ENCODE measurements around the gene FAM89A. TPM values are rescaled to one million over a fixed set of nuclear protein-coding genes. Genes with fewer than 3 reads are reported as not detected.
"Not testable (repeated sequence)": the region's sequence is repeated elsewhere in the genome, so short reads cannot be mapped to it uniquely, and the experiment has no call there.

FAM89A gene
- total and polyA plus RNA-seq, 3 donors from 2014 or later = 5.6 to 11.3 (median 8.4) TPM

DNA sequence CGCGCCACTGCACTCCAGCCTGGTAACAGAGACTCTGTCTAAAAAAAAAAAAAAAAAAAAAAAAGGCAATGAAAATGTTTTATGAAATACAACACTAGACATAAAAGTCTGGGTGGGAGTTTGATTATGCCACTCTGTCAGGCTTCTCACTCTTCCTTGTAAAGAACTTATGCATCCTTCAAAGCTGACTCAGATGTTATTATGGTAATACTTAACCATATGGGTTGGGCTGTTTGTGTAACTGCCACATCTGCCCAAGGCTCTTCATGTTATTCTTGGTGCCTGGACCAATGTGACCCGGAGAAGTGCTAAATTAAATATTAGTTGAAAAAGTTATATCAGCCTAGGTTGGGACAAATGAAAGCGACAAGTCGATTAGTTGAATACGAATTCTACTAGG, 23.8 kb downstream of the FAM89A start:
- H3K27me3 ChIP-seq = no peaks in the 10 kb centered on the region
- DNase-seq = no peak
- H3K4me1 ChIP-seq = no peaks in the 10 kb centered on the region
- WGBS, 2 donors = 88 to 93% methylated on average over 6 of the region's 6 CpGs
- H3K27ac ChIP-seq = no peak overlapping the region
- no peaks in the 10 kb centered on the region for H3K36me3 ChIP-seq (ENCODE audit: low read depth, missing control alignments)
- H3K9me3 ChIP-seq = no peaks in the 10 kb centered on the region
- no peak overlapping the region for H3K4me3 ChIP-seq
- intact Hi-C loops (cut with DNase I; ENCODE audit: low total_unique reads) = no loop called here
- TF ChIP-seq CTCF (IDR thresholded peaks at IDR 0.05) (no peak), POLR2A (IDR thresholded peaks at IDR 0.05) (no peak)

GRCh38 chr1:231013391-231014015, 26.6 kb downstream of the FAM89A start:
- no peak overlapping the region for H3K4me3 ChIP-seq

DNA sequence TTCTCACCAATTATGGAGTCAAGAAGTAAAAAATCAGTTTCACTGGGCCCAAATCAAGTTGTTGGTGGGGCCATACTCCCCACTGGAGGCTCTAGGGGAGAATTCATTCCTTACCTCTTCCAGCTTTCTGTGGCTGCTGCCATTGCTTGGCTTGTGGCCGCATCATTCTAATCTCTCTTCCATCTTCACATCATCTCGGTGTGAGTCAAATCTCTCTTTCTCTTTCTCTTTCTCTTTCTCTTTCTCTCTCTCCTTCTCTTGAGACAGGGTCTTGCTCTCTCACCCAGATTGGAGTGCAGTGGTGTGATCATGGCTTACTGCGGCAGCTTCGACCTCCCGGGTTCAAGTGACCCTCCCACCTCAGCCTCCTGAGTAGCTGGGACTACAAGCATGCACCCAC, 28.1 kb downstream of the FAM89A start:
- intact Hi-C loops (cut with DNase I; ENCODE audit: low total_unique reads) = no loop called here
- H3K4me3 ChIP-seq = no peak overlapping the region
- no peaks in the 10 kb centered on the region for H3K9me3 ChIP-seq
- no peaks in the 10 kb centered on the region for H3K4me1 ChIP-seq
- no peak for TF ChIP-seq POLR2A (IDR thresholded peaks at IDR 0.05)
- no peak for TF ChIP-seq CTCF (IDR thresholded peaks at IDR 0.05)
- no peak overlapping the region for H3K27ac ChIP-seq
- 88 to 92% methylated on average over 5 of the region's 5 CpGs for WGBS, 2 donors
- no peaks in the 10 kb centered on the region for H3K27me3 ChIP-seq
- no peaks in the 10 kb centered on the region for H3K36me3 ChIP-seq (ENCODE audit: low read depth, missing control alignments)
- DNase-seq = no peak

More at GRCh38 chr1:231013391-231014015, 26.6 kb downstream of the FAM89A start:
- H3K4me1 ChIP-seq = no peaks in the 10 kb centered on the region
- no peaks in the 10 kb centered on the region for H3K36me3 ChIP-seq (ENCODE audit: low read depth, missing control alignments)
- H3K9me3 ChIP-seq = no peaks in the 10 kb centered on the region
- DNase-seq = no peak
- no peak overlapping the region for H3K27ac ChIP-seq
- TF ChIP-seq POLR2A (IDR thresholded peaks at IDR 0.05) (no peak), CTCF (IDR thresholded peaks at IDR 0.05) (no peak)
- intact Hi-C loops (cut with DNase I; ENCODE audit: low total_unique reads) = no loop called here
- no peaks in the 10 kb centered on the region for H3K27me3 ChIP-seq
- WGBS, 2 donors = 80 to 82% methylated on average over 3 of the region's 3 CpGs

- Histone ChIP-seq H3K9me3 (no peaks in the 10 kb centered on the region), H3K27ac (no peak overlapping the region), H3K4me1 (no peaks in the 10 kb centered on the region), H3K36me3 (ENCODE audit: low read depth, missing control alignments) (no peaks in the 10 kb centered on the region), H3K27me3 (no peaks in the 10 kb centered on the region), H3K4me3 (no peak overlapping the region)
- no peak for TF ChIP-seq POLR2A (IDR thresholded peaks at IDR 0.05)
- no peak for TF ChIP-seq CTCF (IDR thresholded peaks at IDR 0.05)
- 94 to 96% methylated on average over 2 of the region's 2 CpGs for WGBS, 2 donors
- intact Hi-C loops (cut with DNase I; ENCODE audit: low total_unique reads) = no loop called here
- DNase-seq = no peak
Measured at GRCh38 chr1:231011360-231011759, 28.7 kb downstream of the FAM89A start.

GRCh38 chr1:231007535-231007934, 32.5 kb downstream of the FAM89A start:
- intact Hi-C loops (cut with DNase I; ENCODE audit: low total_unique reads); H3K9me3 ChIP-seq; DNase-seq; H3K27me3 ChIP-seq; H3K36me3 ChIP-seq (ENCODE audit: low read depth, missing control alignments); H3K4me3 ChIP-seq; H3K4me1 ChIP-seq; H3K27ac ChIP-seq: not testable (repeated sequence)
- WGBS, 2 donors = 70 to 71% methylated on average over 1 of the region's 1 CpG
